Tibial artery (tissue), 4 donors: ENCODE data around the gene THADA.
"Not testable (repeated sequence)": the region's sequence is repeated elsewhere in the genome, so short reads cannot be mapped to it uniquely, and the experiment has no call there.

Experiments used
- DNase-seq, 2 donors: peaks; one replicate each; pipeline ENCODE4 v3.0.0-alpha.2; 2019
- H3K27ac ChIP-seq, 2 donors: fragments of 200-600 bp; sonication (generic) in 1 of 2; 1 replicate in 1 of 2; 2 replicates in 1 of 2; pipeline ENCODE4 v1.5.1; 2018 to 2019; ENCODE audit warnings: mild to moderate bottlenecking in 1 of 2
- H3K27me3 ChIP-seq, 2 donors: fragments of 200-600 bp; sonication (generic) in 1 of 2; one replicate each; pipeline versions ENCODE4 v1.5.1 to v1.6.0; 2016 to 2019
- H3K36me3 ChIP-seq, 3 donors: fragments of 200-600 bp; sonication (generic) in 2 of 3; one replicate each; pipeline ENCODE4 v1.5.1; 2016 to 2019; ENCODE audit warnings: mild to moderate bottlenecking in 2 of 3
- H3K4me1 ChIP-seq, 4 donors: fragments of 200-600 bp; sonication (generic) in 2 of 4; 1 replicate in 3 of 4; 2 replicates in 1 of 4; pipeline ENCODE4 v1.5.1; 2016 to 2019
- H3K4me3 ChIP-seq, 2 donors: fragments of 200-600 bp; sonication (generic) in 1 of 2; 1 replicate in 1 of 2; 2 replicates in 1 of 2; pipeline ENCODE4 v1.5.1; 2018 to 2019; ENCODE audit warnings: mild to moderate bottlenecking in 2 of 2
- H3K9me3 ChIP-seq, 3 donors: fragments of 200-600 bp; sonication (generic) in 1 of 3; one replicate each; pipeline ENCODE4 v1.5.1; 2016 to 2019
- CTCF ChIP-seq, 2 experiments: fragments of 200-600 bp in 1 of 2; fragments of 450-650 bp in 1 of 2; IDR thresholded peaks; one replicate each; pipeline ENCODE4 v1.5.1; 2017 to 2019; ENCODE audit warnings: antibody characterized with exemption in 2 of 2, mild to moderate bottlenecking in 1 of 2, moderate library complexity in 1 of 2
- intact Hi-C: fragments of 100-400 bp; cut with DNase I; formaldehyde crosslinking; loops from one replicate; pipeline ENCODE4 v1.15.0; 2023; ENCODE audit warnings: low total_unique reads

THADA gene

GRCh38 chr2:43192744-43193651, 402.8 kb downstream of the THADA start:
- intact Hi-C loops = no loop called here
- no peaks in the 10 kb centered on the region for H3K4me1 ChIP-seq
- H3K27ac ChIP-seq = no peak overlapping the region
- no peak for TF ChIP-seq CTCF (IDR thresholded peaks at IDR 0.05)
- no peak overlapping the region for H3K4me3 ChIP-seq
- no peak for DNase-seq
- H3K27me3 ChIP-seq = no peaks in the 10 kb centered on the region
- no peaks in the 10 kb centered on the region for H3K9me3 ChIP-seq
- no peaks in the 10 kb centered on the region for H3K36me3 ChIP-seq

GRCh38 chr2:43191947-43192516, 403.8 kb downstream of the THADA start:
- Histone ChIP-seq H3K9me3 (no peaks in the 10 kb centered on the region), H3K4me1 (no peaks in the 10 kb centered on the region), H3K27me3 (no peaks in the 10 kb centered on the region), H3K4me3 (no peak overlapping the region), H3K27ac (no peak overlapping the region), H3K36me3 (no peaks in the 10 kb centered on the region)
- DNase-seq = no peak
- intact Hi-C loops = no loop called here
- no peak for TF ChIP-seq CTCF (IDR thresholded peaks at IDR 0.05)

- Histone ChIP-seq H3K4me1 (no peaks in the 10 kb centered on the region), H3K9me3 (no peaks in the 10 kb centered on the region), H3K36me3 (no peaks in the 10 kb centered on the region), H3K4me3 (no peak overlapping the region), H3K27me3 (no peaks in the 10 kb centered on the region), H3K27ac (no peak overlapping the region)
- DNase-seq = no peak
- no peak for TF ChIP-seq CTCF (IDR thresholded peaks at IDR 0.05)
- intact Hi-C loops = no loop called here
Observed at GRCh38 chr2:43190311-43191052, 405.4 kb downstream of the THADA start.

GRCh38 chr2:43189861-43190260, 406.0 kb downstream of the THADA start:
- H3K27me3 ChIP-seq, DNase-seq, H3K9me3 ChIP-seq, H3K36me3 ChIP-seq, H3K27ac ChIP-seq, H3K4me1 ChIP-seq, intact Hi-C loops, H3K4me3 ChIP-seq: not testable (repeated sequence)

GRCh38 chr2:43188561-43189386, 407.1 kb downstream of the THADA start:
- TF ChIP-seq CTCF (IDR thresholded peaks at IDR 0.05) = no peak
- Histone ChIP-seq H3K4me1 (no peaks in the 10 kb centered on the region), H3K36me3 (no peaks in the 10 kb centered on the region), H3K9me3 (no peaks in the 10 kb centered on the region), H3K4me3 (no peak overlapping the region), H3K27ac (no peak overlapping the region), H3K27me3 (no peaks in the 10 kb centered on the region)
- intact Hi-C loops = no loop called here
- no peak for DNase-seq
